HepG2 (cell line): Measurements from ENCODE around the gene ANTKMT. TPM values are rescaled to one million over a fixed set of nuclear protein-coding genes. Genes with fewer than 3 reads are reported as not detected.

Source experiments
- BRF2 ChIP-seq: sonication (generic); formaldehyde crosslinking; IDR thresholded peaks from 2 replicates; pipeline ENCODE4 v1.8.1; 2022; ENCODE audit warnings: mild to moderate bottlenecking, missing genetic modification reagents
- CBX1 ChIP-seq: IDR thresholded peaks from one replicate; pipeline ENCODE4 v1.6.1; 2016; ENCODE audit warnings: antibody characterized with exemption, low read depth
- CEBPZ ChIP-seq: IDR thresholded peaks from 2 replicates; pipeline ENCODE4 v1.6.1; 2012; ENCODE audit warnings: low read length, improper control_type of control experiment
- FOXP4 ChIP-seq: sonication (generic); formaldehyde crosslinking; IDR thresholded peaks from 2 replicates; pipeline ENCODE4 v1.4.0; 2020; ENCODE audit warnings: missing genetic modification reagents
- GABPA ChIP-seq, 2 experiments: IDR thresholded peaks; 2 replicates each; pipeline ENCODE4 v1.6.1; 2011 to 2016; ENCODE audit warnings: low read depth in 2 of 2, low read length in 1 of 2, missing biosample characterization in 1 of 2, missing genetic modification characterization in 1 of 2
- GATA4 ChIP-seq: sonication (generic); IDR thresholded peaks from 2 replicates; pipeline ENCODE4 v1.6.1; 2016; ENCODE audit warnings: antibody characterized with exemption, low read depth, borderline replicate concordance
- GATAD1 ChIP-seq: IDR thresholded peaks from 2 replicates; pipeline ENCODE4 v1.6.1; 2016; ENCODE audit warnings: missing genetic modification reagents, missing compliant biosample characterization
- GTF3A ChIP-seq: sonication (generic); formaldehyde crosslinking; conservative IDR thresholded peaks from 2 replicates; pipeline ENCODE4 v1.4.0; 2020; ENCODE audit warnings: mild to moderate bottlenecking, missing genetic modification reagents
- IRF9 ChIP-seq: sonication (generic); formaldehyde crosslinking; IDR thresholded peaks from 2 replicates; pipeline ENCODE4 v1.8.0; 2022; ENCODE audit warnings: missing genetic modification reagents, mild to moderate bottlenecking, borderline replicate concordance
- KMT2B ChIP-seq: IDR thresholded peaks from 2 replicates; pipeline ENCODE4 v1.6.1; 2016; ENCODE audit warnings: missing genetic modification reagents, missing compliant biosample characterization
- MEIS2 ChIP-seq: sonication (generic); formaldehyde crosslinking; IDR thresholded peaks from 2 replicates; pipeline ENCODE4 v1.9.0; 2021; ENCODE audit warnings: mild to moderate bottlenecking, missing genetic modification reagents
- SNAPC5 ChIP-seq: sonication (generic); formaldehyde crosslinking; IDR thresholded peaks from 2 replicates; pipeline ENCODE4 v1.8.1; 2023; ENCODE audit warnings: mild to moderate bottlenecking, missing genetic modification reagents, borderline replicate concordance
- WIZ ChIP-seq: sonication (generic); formaldehyde crosslinking; IDR thresholded peaks from 2 replicates; pipeline ENCODE4 v1.5.1; 2020; ENCODE audit warnings: mild to moderate bottlenecking, missing genetic modification reagents
- ZNF124 ChIP-seq: sonication (generic); formaldehyde crosslinking; IDR thresholded peaks from 2 replicates; pipeline ENCODE4 v1.4.0; 2020; ENCODE audit warnings: missing genetic modification reagents
- ZNF317 ChIP-seq: sonication (generic); formaldehyde crosslinking; IDR thresholded peaks from 2 replicates; pipeline ENCODE4 v1.5.0; 2020; ENCODE audit warnings: mild to moderate bottlenecking, missing genetic modification reagents
- ZNF431 ChIP-seq: sonication (generic); formaldehyde crosslinking; IDR thresholded peaks from 2 replicates; pipeline ENCODE4 v1.9.0; 2022; ENCODE audit warnings: missing genetic modification reagents, low read depth, mild to moderate bottlenecking, borderline replicate concordance
- ZNF558 ChIP-seq: sonication (generic); formaldehyde crosslinking; IDR thresholded peaks from 2 replicates; pipeline ENCODE4 v1.9.0; 2022; ENCODE audit warnings: mild to moderate bottlenecking, missing genetic modification reagents, borderline replicate concordance
- ZNF691 ChIP-seq: sonication (generic); formaldehyde crosslinking; IDR thresholded peaks from 2 replicates; pipeline ENCODE4 v1.4.0; 2020; ENCODE audit warnings: missing genetic modification reagents, low read depth, mild to moderate bottlenecking, borderline replicate concordance
- ZNF879 ChIP-seq: sonication (generic); formaldehyde crosslinking; IDR thresholded peaks from 2 replicates; pipeline ENCODE4 v1.8.1; 2023; ENCODE audit warnings: missing genetic modification reagents
- polyA plus RNA-seq, 8 experiments: library from polyadenylated mRNA; depleted of rRNA in 3 of 8; stranded (reverse) in 7 of 8; unstranded in 1 of 8; fragments of >200 nt; fragmentation: Illumina TruSeq in 4 of 8; extraction: Trizol in 4 of 8; gene quantifications; 2 replicates each; pipeline versions ENCODE4 v1.2.1 to v1.2.3, GENCODE V29; 2011 to 2016; ENCODE audit warnings: low read depth in 4 of 8, missing spikeins in 1 of 8, mixed read lengths in 1 of 8; ENCODE audit not compliant: insufficient read depth in 1 of 8
- total RNA-seq, 5 experiments: library from RNA; depleted of rRNA; stranded (reverse); fragments of >200 nt; fragmentation: Illumina TruSeq; extraction: Trizol; gene quantifications; 2 replicates each; pipeline ENCODE4 v1.2.3, GENCODE V29; 2016; ENCODE audit warnings: low read depth in 1 of 5

The ANTKMT gene
- total and polyA plus RNA-seq, 2 of the 13 experiments (the other 11 are each of a cell fraction or from before 2014, with no cell fraction given) = 7.5 to 47.8 TPM

GRCh38 chr16:740764-741505, 20.0 kb downstream of the ANTKMT start, which contains the start of gene CIAO3 (continued):
- TF ChIP-seq ZNF879 (CRISPR knock-in tag) = peak; percentile 69; the same call in 1 of the 2 replicates
- TF ChIP-seq KMT2B (CRISPR knock-in tag) = peak; percentile 73; the same call in 1 of the 2 replicates
- TF ChIP-seq GATA4 = peak; percentile 49; the same call in 1 of the 2 replicates
- TF ChIP-seq IRF9 = peak; percentile 90
- 0 out of 2 replicates have a peak, but pooled peaks have one; percentile 19 for TF ChIP-seq ZNF317 (CRISPR knock-in tag)
- no peak; the same call in 1 of the 2 replicates for TF ChIP-seq MEIS2
- peak; percentile 19; the same call in 1 of the 2 replicates for TF ChIP-seq ZNF124 (CRISPR knock-in tag)
- TF ChIP-seq GATAD1 (CRISPR knock-in tag) = peak; percentile 98
- peak; percentile 34; the same call in 1 of the 2 replicates for TF ChIP-seq ZNF558 (CRISPR knock-in tag)
- TF ChIP-seq CEBPZ = no peak
- TF ChIP-seq GABPA (IDR thresholded peaks at IDR 0.05; ENCODE audit: low read depth, low read length) = no peak
- TF ChIP-seq GABPA (CRISPR knock-in tag; IDR thresholded peaks at IDR 0.05; ENCODE audit: low read depth) = peak; percentile 62
- no peak for TF ChIP-seq BRF2
- peak; percentile 92 for TF ChIP-seq ZNF691
- TF ChIP-seq SNAPC5 (CRISPR knock-in tag) = no peak
- TF ChIP-seq CBX1 = peak; percentile 67
- peak; percentile 95 for TF ChIP-seq GTF3A (CRISPR knock-in tag)
- peak; percentile 64; the same call in 1 of the 2 replicates for TF ChIP-seq ZNF431 (CRISPR knock-in tag)
- TF ChIP-seq WIZ (CRISPR knock-in tag) = no peak
- no peak for TF ChIP-seq FOXP4 (CRISPR knock-in tag)
